GM19372 (cell line): ENCODE data around the gene AOC1.
"Not testable (repeated sequence)": the region's sequence is repeated elsewhere in the genome, so short reads cannot be mapped to it uniquely, and the experiment has no call there.

ENCODE experiments used
- ATAC-seq: cut with Tn5 transposase; IDR thresholded peaks from one replicate; pipeline ENCODE4 v1.9.1; 2021; ENCODE audit warnings: mild to moderate bottlenecking, low read depth, moderate library complexity; ENCODE audit not compliant: unreplicated experiment

Gene AOC1

GRCh38 chr7:150891740-150892139 is 39.4 kb downstream of the AOC1 start:
- ATAC-seq: no peak

- ATAC-seq: no peak
Measured at GRCh38 chr7:150895809-150896208, 43.5 kb downstream of the AOC1 start.

DNA sequence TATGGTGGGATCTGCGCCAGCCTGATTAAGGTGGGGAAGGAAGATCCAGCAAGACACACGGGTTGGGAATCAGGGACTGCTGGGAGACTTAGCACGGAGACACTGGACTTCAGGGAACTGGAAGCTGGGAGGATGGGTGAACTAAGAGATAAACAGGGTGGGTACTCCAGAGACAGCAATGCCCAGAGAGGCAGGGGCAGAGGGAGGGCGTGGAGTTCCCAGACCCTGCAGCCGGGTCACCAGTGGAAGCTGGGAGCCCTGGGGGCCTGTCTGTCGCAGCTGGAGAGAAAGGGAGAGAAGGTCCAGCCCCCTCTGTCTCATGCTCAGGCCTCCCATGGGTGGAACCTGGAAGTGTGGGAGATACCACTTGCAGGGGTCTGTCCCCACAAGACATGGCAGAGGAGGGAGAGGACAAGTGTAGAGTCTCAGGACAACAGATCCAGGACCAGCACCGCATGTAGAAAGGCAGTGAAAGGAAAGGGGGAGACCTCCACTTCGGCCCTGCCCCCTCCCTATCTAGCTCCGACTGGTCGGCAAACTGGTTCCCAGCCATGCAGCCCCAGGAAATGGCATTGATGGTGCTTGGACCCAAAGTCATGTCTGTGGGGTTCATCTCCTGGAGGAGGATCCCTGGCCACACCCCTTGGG is 44.4 kb downstream of the AOC1 start:
- ATAC-seq: no peak

GRCh38 chr7:150897502-150898474 is 45.5 kb downstream of the AOC1 start:
- no peak for ATAC-seq

DNA sequence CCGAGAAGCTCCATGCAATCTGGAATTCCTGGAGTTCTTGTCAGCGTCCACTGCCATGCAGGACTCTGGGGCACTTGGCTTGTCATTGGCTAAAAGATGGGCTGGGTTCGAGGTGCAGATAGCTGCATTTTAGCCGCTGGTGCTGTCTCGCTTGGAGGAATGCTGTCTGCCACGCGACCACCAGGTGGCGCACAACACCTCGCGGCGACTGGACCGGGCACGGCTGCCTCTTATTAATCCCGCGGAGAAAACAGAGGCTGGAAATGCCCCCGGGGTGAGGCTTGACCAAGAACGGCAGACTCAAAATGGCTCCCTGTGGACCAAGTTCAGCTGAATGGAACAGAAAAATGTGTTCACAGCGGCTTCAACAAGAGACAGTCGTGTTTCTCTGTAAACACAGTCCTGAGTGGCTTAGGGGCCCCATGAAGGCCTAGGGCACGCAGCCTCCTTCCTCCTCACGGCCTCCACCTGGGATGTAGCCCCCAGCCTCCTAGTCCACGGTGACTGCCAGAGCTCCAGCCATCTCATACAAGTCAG is 46.2 kb downstream of the AOC1 start:
- ATAC-seq: peak; percentile 66

DNA sequence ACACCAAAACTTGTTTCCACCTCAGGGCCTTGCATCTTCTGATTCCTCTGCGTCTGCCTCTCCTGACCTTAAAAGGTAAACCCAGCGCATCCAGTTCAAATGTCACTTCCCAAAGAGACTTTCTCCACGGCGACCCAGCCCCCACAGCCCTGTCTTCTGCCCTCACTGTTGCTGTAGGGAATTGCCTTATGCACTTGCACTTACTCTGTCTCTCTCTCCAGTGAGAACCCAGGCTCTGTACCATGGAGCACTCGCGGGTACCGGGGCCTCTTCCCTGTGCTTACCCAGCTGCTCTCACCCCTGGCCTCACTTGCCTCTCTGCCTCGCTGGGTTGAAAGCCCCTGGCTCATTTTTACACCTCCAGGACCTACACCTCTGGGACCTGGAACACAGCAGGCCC is 48.4 kb downstream of the AOC1 start:
- no peak for ATAC-seq

GRCh38 chr7:150901160-150902035 is 49.1 kb downstream of the AOC1 start:
- no peak for ATAC-seq

DNA sequence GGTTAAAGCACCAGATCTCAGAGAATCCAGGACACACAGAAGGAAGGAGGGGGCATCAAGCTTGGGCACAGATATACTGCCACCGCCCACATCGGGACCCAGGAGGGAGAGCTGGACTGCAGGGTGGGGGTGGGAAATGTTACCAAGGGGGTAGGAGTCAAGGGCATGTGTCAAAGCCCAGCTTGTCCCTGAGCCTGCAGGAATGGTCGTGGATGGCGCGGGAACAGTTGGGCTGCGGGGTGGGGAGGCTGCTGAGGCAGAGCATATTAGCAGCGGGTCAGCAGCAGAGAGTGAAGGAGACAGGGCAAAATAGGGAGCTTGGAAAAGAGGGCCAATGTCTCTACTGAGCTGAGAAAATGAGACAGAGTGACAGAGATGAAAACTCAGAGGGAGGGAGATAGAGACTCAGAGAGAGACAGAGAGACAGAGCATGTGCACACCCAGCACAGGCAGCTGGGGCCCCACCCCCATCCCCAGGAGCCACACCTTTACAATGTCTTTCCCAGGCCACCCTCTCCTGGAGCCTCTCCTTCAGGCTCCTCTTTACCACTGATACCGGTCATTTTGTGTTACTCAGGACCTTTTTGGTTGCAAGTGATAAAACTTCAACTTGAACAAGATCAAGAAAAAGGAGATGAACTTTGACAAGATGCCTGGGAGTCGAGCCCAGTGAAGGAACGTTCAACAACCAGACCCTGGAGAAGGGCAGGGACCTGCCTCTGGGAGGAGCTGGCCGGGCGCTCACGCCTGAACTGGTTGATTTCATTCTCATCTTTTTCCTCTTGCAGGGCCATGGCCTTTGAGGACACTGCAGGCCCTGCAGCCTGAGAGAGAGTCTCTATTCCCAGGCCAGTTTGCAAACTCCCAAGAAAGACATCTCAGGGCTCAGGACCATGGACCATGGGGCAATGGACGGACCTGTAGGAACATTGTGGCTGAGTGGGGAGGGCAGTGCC is 50.0 kb downstream of the AOC1 start:
- no peak for ATAC-seq

DNA sequence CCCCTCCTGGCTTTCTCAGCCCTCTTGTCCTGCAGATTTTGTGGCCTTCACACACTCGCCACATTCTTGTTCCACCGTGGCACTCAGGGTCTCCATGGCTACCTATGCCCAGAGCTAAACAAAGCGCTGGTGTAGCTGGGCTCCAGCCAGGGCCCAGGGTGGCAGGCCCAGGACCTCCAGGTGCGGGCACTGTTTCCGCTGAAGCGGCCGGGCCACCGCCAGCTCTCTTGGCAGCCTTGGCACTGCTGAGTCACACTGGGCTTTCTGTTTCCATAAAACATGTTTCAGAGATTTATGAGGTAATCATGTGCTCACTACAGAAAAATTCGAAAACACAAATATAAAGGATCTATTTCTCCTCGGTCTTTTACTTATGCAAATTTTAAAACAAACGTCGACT is 51.3 kb downstream of the AOC1 start:
- no peak for ATAC-seq

DNA sequence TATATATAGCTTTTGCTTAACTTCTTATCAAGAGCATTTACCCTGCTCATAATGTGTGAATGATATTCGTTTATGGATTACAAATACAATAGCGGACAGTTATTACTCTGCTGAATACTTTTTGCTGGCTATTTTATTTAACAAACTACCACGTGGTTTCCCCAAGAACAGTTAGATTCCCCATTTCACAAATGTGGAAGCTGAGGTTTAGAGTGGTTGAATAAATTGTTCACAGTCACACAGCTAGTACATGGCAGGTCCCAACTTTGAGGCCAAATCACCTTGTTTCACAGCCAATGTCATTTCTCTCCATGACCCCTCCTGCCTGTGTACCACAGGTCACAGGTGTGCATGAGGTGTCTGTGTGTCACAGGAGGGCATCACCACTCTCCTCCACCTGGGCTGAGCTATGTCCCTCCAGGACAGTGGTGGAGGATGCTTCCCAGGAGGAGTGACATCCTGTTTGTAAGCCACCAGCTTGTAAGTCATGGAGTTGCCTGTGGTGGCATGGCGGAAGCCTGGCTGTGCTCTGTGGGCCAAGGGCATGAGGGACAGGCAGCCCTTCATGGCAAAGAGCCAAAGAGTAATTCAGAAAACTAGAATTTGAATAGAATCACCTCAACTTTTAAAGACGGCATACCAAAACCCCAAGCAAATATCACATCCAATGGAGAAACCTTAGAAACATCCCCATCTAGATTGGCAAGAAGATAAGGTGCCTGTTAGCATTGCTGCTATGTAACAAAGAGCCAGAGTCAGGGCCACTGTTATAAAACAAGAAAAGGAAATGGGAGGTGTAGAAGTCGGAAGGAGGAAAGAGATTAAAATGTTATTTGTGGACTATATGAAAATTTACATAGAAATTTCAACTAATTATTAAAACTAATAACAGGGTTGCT is 51.9 kb downstream of the AOC1 start:
- no peak for ATAC-seq

- ATAC-seq: no peak
Measured at GRCh38 chr7:150908173-150908572, 55.9 kb downstream of the AOC1 start.

- ATAC-seq: no peak
Measured at GRCh38 chr7:150909200-150909995, 57.1 kb downstream of the AOC1 start.

GRCh38 chr7:150910305-150910995 is 58.1 kb downstream of the AOC1 start:
- not testable (repeated sequence) for ATAC-seq

- ATAC-seq: no peak
Measured at GRCh38 chr7:150910996-150911422, 58.7 kb downstream of the AOC1 start.
